SK-N-SH (cell line): Measurements from ENCODE around the gene OR51E1. TPM values are rescaled to one million over a fixed set of nuclear protein-coding genes. Genes with fewer than 3 reads are reported as not detected.

Experiments used
- CTCF ChIA-PET: fragments of 300-600, 350-600 bp; formaldehyde crosslinking; extraction: SDS; loops from one replicate; lab custom pipeline; 2021; lab: Yijun Ruan, JAX
- POLR2A ChIA-PET: fragments of 350-600 bp; sonication (Branson Sonifier 250); formaldehyde crosslinking; extraction: SDS; loops from one replicate; lab custom pipeline; 2020; ENCODE audit warnings: antibody characterized with exemption, inconsistent platforms; lab: Yijun Ruan, JAX
- DNase-seq: peaks from one replicate; pipeline ENCODE4 v3.0.0; 2012
- H2AFZ ChIP-seq: fragments of 200-600 bp; sonication (generic); 2 replicates; pipeline ENCODE4 v1.8.1; 2016; ENCODE audit warnings: antibody characterized with exemption, mild to moderate bottlenecking, low read depth
- H3F3A ChIP-seq: fragments of 200-600 bp; sonication (generic); replicated peaks from 2 replicates; pipeline ENCODE3; 2016; ENCODE audit warnings: antibody characterized with exemption, mild to moderate bottlenecking; ENCODE audit not compliant: insufficient read depth
- H3K27ac ChIP-seq, 2 experiments: fragments of 200-500 bp in 1 of 2; fragments of 200-600 bp in 1 of 2; sonication (Bioruptor generic) in 1 of 2; sonication (generic), shearing (Covaris generic) in 1 of 2; 2 replicates each; pipeline versions ENCODE4 v1.5.1 to v1.6.1; 2014 to 2016; ENCODE audit warnings: low read depth in 2 of 2, inconsistent platforms in 1 of 2, low read length in 1 of 2, mild to moderate bottlenecking in 1 of 2, mixed read lengths in 1 of 2
- H3K27me3 ChIP-seq: fragments of 200-600 bp; sonication (generic), shearing (Covaris generic); 2 replicates; pipeline ENCODE4 v1.6.1; 2016; ENCODE audit warnings: mixed run types; ENCODE audit not compliant: insufficient read depth
- H3K36me3 ChIP-seq, 2 experiments: fragments of 200-500 bp in 1 of 2; fragments of 200-600 bp in 1 of 2; sonication (Bioruptor generic) in 1 of 2; sonication (generic) in 1 of 2; replicated peaks in 1 of 2; 2 replicates each; pipeline versions ENCODE3 to v1.5.1; 2014 to 2016; ENCODE audit warnings: low read length in 1 of 2, mild to moderate bottlenecking in 1 of 2; ENCODE audit not compliant: insufficient read depth in 2 of 2, control insufficient read depth in 1 of 2
- H3K4me1 ChIP-seq, 2 experiments: fragments of 200-500 bp in 1 of 2; fragments of 200-600 bp in 1 of 2; sonication (Bioruptor generic) in 1 of 2; sonication (generic), shearing (Covaris generic) in 1 of 2; 2 replicates each; pipeline versions ENCODE4 v1.5.1 to v1.6.1; 2014 to 2016; ENCODE audit warnings: low read depth in 1 of 2, low read length in 1 of 2, mixed run types in 1 of 2; ENCODE audit not compliant: insufficient read depth in 2 of 2, control insufficient read depth in 1 of 2
- H3K4me2 ChIP-seq: fragments of 200-600 bp; sonication (generic), shearing (Covaris generic); 2 replicates; pipeline ENCODE4 v1.6.1; 2017; ENCODE audit warnings: mixed run types
- H3K4me3 ChIP-seq, 2 experiments: fragments of 200-500 bp in 1 of 2; fragments of 200-600 bp in 1 of 2; sonication (Bioruptor generic) in 1 of 2; sonication (generic), shearing (Covaris generic) in 1 of 2; 2 replicates each; pipeline versions ENCODE4 v1.5.1 to v1.8.1; 2014 to 2016; ENCODE audit warnings: low read depth in 2 of 2, inconsistent platforms in 1 of 2, low read length in 1 of 2, mild to moderate bottlenecking in 1 of 2, mixed read lengths in 1 of 2, moderate library complexity in 1 of 2
- H3K79me2 ChIP-seq: fragments of 200-600 bp; sonication (generic); 2 replicates; pipeline ENCODE4 v1.8.1; 2017; ENCODE audit warnings: mild to moderate bottlenecking; ENCODE audit not compliant: insufficient read depth
- H3K9ac ChIP-seq: fragments of 200-600 bp; sonication (generic); 2 replicates; pipeline ENCODE4 v1.6.1; 2017; ENCODE audit warnings: mixed run types
- H3K9me2 ChIP-seq: fragments of 200-600 bp; sonication (generic); 2 replicates; pipeline ENCODE4 v1.6.1; 2017; ENCODE audit warnings: mixed run types
- H3K9me3 ChIP-seq: fragments of 200-600 bp; sonication (generic); 2 replicates; pipeline ENCODE4 v1.6.1; 2017; ENCODE audit warnings: mixed run types, mild to moderate bottlenecking, moderate library complexity
- H4K20me1 ChIP-seq: fragments of 200-600 bp; sonication (generic); 2 replicates; pipeline ENCODE4 v1.6.1; 2017; ENCODE audit warnings: mild to moderate bottlenecking, mixed run types; ENCODE audit not compliant: insufficient read depth
- CTCF ChIP-seq: fragments of 200-600 bp; sonication (generic); IDR thresholded peaks from 2 replicates; pipeline ENCODE4 v1.6.1; 2017; ENCODE audit warnings: antibody characterized with exemption, mild to moderate bottlenecking, moderate library complexity
- ELF1 ChIP-seq: IDR thresholded peaks from 2 replicates; pipeline ENCODE4 v1.4.0; 2012
- EP300 ChIP-seq, 2 experiments: IDR thresholded peaks; 2 replicates each; pipeline versions ENCODE4 v1.4.0 to v1.6.1; 2012; ENCODE audit warnings: borderline replicate concordance in 1 of 2, low read depth in 1 of 2, low read length in 1 of 2
- FOXJ3 ChIP-seq: sonication (generic); formaldehyde crosslinking; IDR thresholded peaks from 2 replicates; pipeline ENCODE4 v1.5.1; 2020; ENCODE audit warnings: mild to moderate bottlenecking, missing genetic modification reagents
- FOXM1 ChIP-seq: IDR thresholded peaks from 2 replicates; pipeline ENCODE4 v1.4.0; 2012; ENCODE audit warnings: low read depth, mild to moderate bottlenecking
- GATA2 ChIP-seq: sonication (generic); formaldehyde crosslinking; IDR thresholded peaks from 2 replicates; pipeline ENCODE4 v1.5.0; 2020; ENCODE audit warnings: mild to moderate bottlenecking, missing genetic modification reagents
- JUND ChIP-seq: IDR thresholded peaks from 2 replicates; pipeline ENCODE4 v1.4.0; 2012
- MEF2A ChIP-seq: IDR thresholded peaks from 2 replicates; pipeline ENCODE4 v1.4.0; 2012; ENCODE audit warnings: low read depth, borderline replicate concordance
- RCOR1 ChIP-seq: fragments of 150-350 bp; IDR thresholded peaks from 2 replicates; pipeline ENCODE4 v1.6.1; 2017; ENCODE audit warnings: antibody characterized with exemption, low read length
- RFX5 ChIP-seq: IDR thresholded peaks from 2 replicates; pipeline ENCODE4 v1.6.1; 2012; ENCODE audit warnings: mild to moderate bottlenecking, improper control_type of control experiment, low read length
- RXRA ChIP-seq: IDR thresholded peaks from 2 replicates; pipeline ENCODE4 v1.4.0; 2012; ENCODE audit warnings: low read depth, mild to moderate bottlenecking, borderline replicate concordance
- SIN3A ChIP-seq: IDR thresholded peaks from 2 replicates; pipeline ENCODE4 v1.6.1; 2012; ENCODE audit warnings: low read depth, mild to moderate bottlenecking, low read length, moderate library complexity, borderline replicate concordance
- SMC3 ChIP-seq: IDR thresholded peaks from 2 replicates; pipeline ENCODE4 v1.6.1; 2012; ENCODE audit warnings: low read depth, low read length, improper control_type of control experiment
- TCF12 ChIP-seq: IDR thresholded peaks from 2 replicates; pipeline ENCODE4 v1.4.0; 2012
- TEAD4 ChIP-seq: IDR thresholded peaks from 2 replicates; pipeline ENCODE4 v1.4.0; 2012; ENCODE audit warnings: mild to moderate bottlenecking, borderline replicate concordance; ENCODE audit not compliant: insufficient read depth
- USF1 ChIP-seq: IDR thresholded peaks from 2 replicates; pipeline ENCODE4 v1.4.0; 2012; ENCODE audit warnings: low read depth, borderline replicate concordance
- ZBTB33 ChIP-seq: IDR thresholded peaks from 2 replicates; pipeline ENCODE4 v1.4.0; 2012; ENCODE audit warnings: low read depth, borderline replicate concordance
- WGBS: methylation state at CpG from one replicate; pipeline ENCODE4 v1.1.6; 2017; ENCODE audit warnings: low lambda C conversion rate; 5-methylcytosine and 5-hydroxymethylcytosine counted together
- polyA plus RNA-seq, 3 experiments: library from polyadenylated mRNA; depleted of rRNA; stranded (reverse); fragments of >200 nt; gene quantifications; 2 replicates each; pipeline ENCODE4 v1.2.3, GENCODE V29; 2012
- TF ChIP-seq, protein P1 (sequence below): IDR thresholded peaks from 2 replicates; pipeline ENCODE4 v1.4.0; 2012; ENCODE audit warnings: low read depth
- TF ChIP-seq, protein P2 (sequence below): fragments of 150-350 bp; IDR thresholded peaks from 2 replicates; pipeline ENCODE4 v1.6.1; 2017; ENCODE audit warnings: antibody characterized with exemption, low read length, low read depth, borderline replicate concordance

Gene OR51E1
- polyA plus RNA-seq, 1 of the 3 experiments (the other 2 are of a cell fraction): not detected

- ChIA-PET CTCF (no interaction called here), POLR2A (no interaction called here)
- DNase-seq: no peak
- Histone ChIP-seq H3K9ac (no peak overlapping the region), H3K27ac (no peak overlapping the region), H3K4me3 (no peak overlapping the region), H3K4me2 (no peak overlapping the region), H2AFZ (no peak overlapping the region), H3K9me3 (no peaks in the 10 kb centered on the region), H3F3A (no peaks in the 10 kb centered on the region), H3K79me2 (no peaks in the 10 kb centered on the region), H4K20me1 (no peaks in the 10 kb centered on the region), H3K4me1 (no peaks in the 10 kb centered on the region), H3K9me2 (no peaks in the 10 kb centered on the region), H3K36me3 (no peaks in the 10 kb centered on the region), H3K27me3 (peaks cover 7% of the 10 kb centered on the region; the same call in 1 of the 2 replicates)
- TF ChIP-seq RFX5: no peak
- TF ChIP-seq, protein P1, sequence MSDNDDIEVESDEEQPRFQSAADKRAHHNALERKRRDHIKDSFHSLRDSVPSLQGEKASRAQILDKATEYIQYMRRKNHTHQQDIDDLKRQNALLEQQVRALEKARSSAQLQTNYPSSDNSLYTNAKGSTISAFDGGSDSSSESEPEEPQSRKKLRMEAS: no peak
- no peak for TF ChIP-seq MEF2A
- TF ChIP-seq TCF12: no peak
- TF ChIP-seq SMC3: no peak
- no peak for TF ChIP-seq RCOR1
- TF ChIP-seq FOXJ3: no peak
- no peak for TF ChIP-seq RXRA
- TF ChIP-seq SIN3A: no peak
- 0% methylated on average over 1 of the region's 1 CpG for WGBS
Measured at GRCh38 chr11:4695442-4695841, 51.7 kb downstream of the OR51E1 start.

DNA sequence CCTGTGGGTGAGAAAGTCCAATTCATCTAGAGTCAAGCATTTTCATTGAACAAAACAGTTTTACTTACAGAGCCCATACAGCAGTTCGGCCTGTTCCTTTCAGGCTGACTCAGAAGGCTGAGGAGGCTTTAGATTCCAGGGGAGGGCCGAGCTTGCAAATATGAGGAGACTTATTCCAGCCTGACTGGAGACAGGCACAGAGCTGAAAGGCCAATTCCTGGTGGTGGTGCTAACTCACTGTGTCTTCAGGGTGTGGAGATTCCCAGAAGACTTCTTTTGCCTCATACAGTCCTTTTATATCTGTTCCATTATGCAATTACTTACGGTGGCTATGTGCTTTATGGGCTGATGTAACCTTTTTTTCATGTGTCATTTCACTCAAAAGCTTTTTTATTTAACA lies 53.8 kb downstream of the OR51E1 start, which contains the start of gene OR51E2:
Gene OR51E2 (minus strand): TSS at position 269 of the 400 bp plus-strand sequence. CDS start 15,142 bp downstream, outside the sequence.
- H3K4me3 ChIP-seq: no peak within 1 kb of the TSS
- no peaks in the 10 kb centered on the region for H3K9me3 ChIP-seq
- no peaks in the 10 kb centered on the region for H3K9me2 ChIP-seq
- DNase-seq: no peak
- H3K27me3 ChIP-seq: peaks cover 7% of the 10 kb centered on the region; the same call in 1 of the 2 replicates
- no peaks in the 10 kb centered on the region for H3K79me2 ChIP-seq
- TF ChIP-seq CTCF (no peak), FOXM1 (no peak), USF1 (no peak), ZBTB33 (no peak), JUND (no peak), GATA2 (no peak), SIN3A (no peak), EP300 (IDR thresholded peaks at IDR 0.05; ENCODE audit: borderline replicate concordance in 1 of 2, low read depth in 1 of 2, low read length in 1 of 2) (no peak), SMC3 (no peak), TEAD4 (no peak), ELF1 (no peak), RFX5 (no peak)
- TF ChIP-seq, protein P1: no peak
- TF ChIP-seq, protein P2, sequence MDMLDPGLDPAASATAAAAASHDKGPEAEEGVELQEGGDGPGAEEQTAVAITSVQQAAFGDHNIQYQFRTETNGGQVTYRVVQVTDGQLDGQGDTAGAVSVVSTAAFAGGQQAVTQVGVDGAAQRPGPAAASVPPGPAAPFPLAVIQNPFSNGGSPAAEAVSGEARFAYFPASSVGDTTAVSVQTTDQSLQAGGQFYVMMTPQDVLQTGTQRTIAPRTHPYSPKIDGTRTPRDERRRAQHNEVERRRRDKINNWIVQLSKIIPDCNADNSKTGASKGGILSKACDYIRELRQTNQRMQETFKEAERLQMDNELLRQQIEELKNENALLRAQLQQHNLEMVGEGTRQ: no peak
- H2AFZ ChIP-seq: no peak within 1 kb of the TSS
- no peaks in the 10 kb centered on the region for H3K4me1 ChIP-seq
- H3F3A ChIP-seq: no peaks in the 10 kb centered on the region
- ChIA-PET CTCF (interaction anchor here (0.6 to 1.3 kb wide), 2 partner anchors 23 to 61 kb away, joined by 3 to 4 read pairs; partner anchors contain the start of gene OR51D1), POLR2A (no interaction called here)
- no peak within 1 kb of the TSS for H3K9ac ChIP-seq
- no peak within 1 kb of the TSS for H3K4me2 ChIP-seq
- no peaks in the 10 kb centered on the region for H4K20me1 ChIP-seq
- WGBS: 6% methylated on average over 2 of the region's 3 CpGs
- no peak within 1 kb of the TSS for H3K27ac ChIP-seq
- H3K36me3 ChIP-seq: no peaks in the 10 kb centered on the region
